Measurements from ENCODE around the gene GGA2.
"Not testable (repeated sequence)": the region's sequence is repeated elsewhere in the genome, so short reads cannot be mapped to it uniquely, and the experiment has no call there.

Gene GGA2

DNA sequence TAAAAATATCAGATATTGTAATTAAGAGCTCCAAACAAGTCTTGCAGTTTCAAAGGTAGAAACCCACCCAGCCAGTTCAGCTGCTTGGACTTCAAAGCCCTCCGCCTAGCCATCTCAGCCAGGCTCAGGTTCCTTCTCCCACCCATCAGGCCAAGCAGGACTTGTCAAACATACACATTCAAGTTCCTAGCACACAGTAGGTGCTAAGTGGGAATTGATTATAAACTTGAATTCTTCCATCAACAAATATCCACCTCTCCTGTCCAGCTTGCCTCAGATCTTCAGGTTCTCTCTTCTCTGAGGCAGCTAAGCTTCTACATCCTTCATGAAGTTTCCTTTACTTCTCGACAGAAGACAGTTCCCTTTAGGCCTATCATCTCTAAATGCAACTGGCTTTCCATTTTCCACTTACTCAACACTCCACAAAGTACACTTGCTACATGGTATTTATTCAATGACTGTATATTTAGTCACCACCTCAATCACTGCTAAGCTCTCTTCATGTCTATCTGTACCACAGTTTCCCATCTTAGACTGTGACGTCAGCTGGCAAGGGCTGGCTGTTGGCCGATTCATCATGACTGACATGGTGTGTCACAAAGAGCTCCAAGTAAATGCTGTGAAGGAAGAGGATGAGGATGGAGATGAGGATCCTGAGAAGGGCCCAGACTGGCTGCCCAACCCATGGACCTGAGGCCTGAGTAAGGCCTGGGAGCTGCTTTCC lies 44.0 kb downstream of the GGA2 start:
- peak; percentile 64 for DNase-seq

DNA sequence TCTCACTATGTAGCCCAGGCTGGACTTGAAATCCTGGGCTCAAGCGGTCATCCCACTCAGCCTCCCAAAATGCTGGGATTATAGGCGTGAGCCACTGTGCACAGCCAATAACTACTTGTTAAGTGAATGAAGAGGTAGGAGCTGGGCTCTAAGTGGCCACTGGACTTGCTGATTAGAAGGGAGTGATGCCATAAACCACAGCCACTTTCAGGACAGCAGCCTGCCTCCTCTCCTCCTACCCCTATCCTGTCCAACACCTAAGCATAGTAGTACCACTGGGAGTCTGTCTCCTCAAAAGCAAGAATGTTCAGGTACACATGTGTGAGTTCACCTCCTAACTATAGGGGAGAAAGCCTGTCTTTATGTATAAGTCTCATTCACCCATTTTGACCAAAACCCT lies 45.1 kb downstream of the GGA2 start:
- DNase-seq, result no peak

DNA sequence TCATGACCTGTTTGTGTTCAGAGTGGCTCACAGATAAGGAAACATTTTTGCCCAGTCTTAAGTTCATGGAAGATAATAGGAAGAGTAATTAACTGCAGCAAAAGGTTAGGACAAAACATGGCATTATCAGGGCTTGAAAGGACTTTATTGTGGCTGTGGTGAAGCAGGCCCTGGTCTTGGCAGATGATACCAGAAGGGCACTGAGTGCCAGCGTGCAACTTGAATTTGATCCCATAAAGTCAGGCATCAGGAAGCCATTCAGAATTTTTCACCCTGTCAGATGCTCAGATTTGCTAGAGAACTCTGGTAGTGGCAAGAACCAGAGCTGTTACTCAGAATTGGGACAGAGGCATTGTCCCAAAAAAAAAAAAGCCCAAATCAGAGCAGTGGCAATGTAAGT lies 46.1 kb downstream of the GGA2 start:
- no peak for DNase-seq

DNA sequence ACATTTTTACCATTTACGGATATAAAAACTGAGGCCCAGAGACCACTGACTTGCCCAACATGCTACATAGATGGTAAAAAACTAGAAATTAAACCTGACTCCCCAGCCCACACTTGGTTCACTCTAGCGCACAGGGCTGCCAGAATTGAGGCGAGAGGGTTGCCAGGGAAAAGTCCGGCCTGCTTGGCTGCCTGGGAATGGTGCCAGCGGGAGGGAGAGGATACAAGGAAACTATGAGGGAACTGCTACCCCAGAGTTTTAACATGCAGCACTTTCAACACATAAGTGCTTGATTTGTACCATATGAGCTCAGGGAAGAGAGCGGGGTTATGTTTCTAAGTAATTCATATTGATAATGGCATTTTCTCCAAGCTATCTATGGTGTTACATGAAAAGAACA lies 47.3 kb downstream of the GGA2 start:
- peak; percentile 70 for DNase-seq

DNA sequence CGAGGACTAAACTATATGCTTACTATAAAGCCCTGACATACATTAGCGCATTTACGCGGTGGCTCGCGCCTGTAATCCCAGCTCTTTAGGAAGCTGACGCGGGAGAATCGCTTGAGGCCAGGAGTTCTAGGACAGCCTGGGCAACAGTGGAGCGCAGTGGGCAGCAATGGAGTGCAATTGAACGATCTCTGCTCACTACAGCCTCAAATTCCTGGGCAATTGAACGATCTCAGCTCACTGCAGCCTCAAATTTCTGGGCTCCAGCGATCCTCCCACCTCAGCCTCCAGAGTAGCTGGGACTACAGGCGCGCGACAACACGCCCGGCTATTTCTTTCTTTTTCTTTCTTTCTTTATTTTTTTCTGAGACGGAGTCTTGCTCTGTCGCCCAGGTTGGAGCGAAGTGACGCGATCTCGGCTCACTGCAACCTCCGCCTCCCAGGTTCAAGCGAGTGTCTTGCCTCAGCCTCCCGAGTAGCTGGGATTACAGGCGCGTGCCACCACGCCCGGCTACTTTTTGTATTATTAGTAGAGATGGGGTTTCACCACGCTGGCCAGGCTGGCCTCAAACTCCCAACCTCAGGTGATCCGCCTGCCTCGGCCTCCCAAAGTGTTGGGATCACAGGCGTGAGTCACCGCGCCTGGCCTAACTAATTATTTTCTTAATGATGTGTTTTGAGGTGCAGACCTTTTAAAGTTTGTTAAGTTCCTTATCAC lies 56.8 kb downstream of the GGA2 start:
- DNase-seq, result no peak

DNA sequence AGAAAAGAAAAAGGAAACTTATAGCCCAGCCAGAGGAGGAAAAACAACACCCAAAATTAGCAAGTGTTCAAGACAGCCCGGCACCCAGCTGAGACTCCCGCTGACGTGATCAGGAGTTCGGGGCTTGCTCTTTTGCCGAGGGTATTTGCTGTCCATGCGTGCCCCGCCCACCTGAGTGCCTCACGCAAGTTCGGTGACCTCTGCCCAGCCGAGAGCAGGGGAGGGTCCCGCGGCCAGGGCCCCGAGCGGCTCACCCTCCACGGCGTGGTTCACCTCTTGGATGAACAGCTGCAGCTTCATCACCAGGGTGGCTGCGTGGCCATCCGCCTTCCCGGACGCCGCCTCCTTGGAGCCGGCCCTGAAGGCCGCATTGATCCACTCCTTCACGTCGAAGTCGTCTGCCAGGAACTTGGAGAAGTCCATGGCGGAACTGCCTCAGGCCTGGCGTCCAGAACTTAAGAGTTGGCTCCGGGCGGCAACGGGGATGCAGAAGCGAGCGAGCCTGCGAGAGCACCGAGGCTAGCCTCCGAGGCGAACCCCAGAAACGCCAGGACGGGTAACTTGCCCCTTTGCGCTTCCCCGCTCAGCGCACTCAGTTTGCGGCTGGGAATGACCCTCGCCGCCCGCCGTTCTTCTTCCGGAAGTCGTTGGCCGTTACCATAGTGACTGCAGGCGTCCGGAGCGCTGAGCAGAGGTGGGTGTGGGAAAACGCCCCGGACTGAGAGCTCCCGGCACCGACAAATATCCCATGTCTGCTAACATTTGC lies 57.5 kb downstream of the GGA2 start, which contains the start of gene COG7:
COG7 (minus strand) TSS at position 618 of the 766 bp plus-strand sequence; CDS start at position 423, 195 bp downstream.
- peak; percentile 89 for DNase-seq

DNA sequence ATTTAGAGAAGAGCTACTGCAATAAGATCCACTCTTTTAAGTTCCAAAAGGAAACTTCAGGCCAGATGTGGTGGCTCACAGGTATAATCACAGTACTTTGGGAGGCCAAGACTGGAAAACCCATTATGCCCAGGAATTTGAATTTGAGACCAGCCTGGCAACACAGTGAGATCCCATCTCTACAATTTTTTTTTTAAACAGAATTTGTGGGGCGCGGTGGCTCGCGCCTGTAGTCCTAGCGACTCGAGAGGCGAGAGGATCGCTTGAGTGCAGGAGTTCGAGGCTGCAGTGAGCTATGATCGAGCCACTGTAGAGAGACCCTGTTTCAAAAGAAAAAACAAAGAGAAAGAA lies 58.1 kb downstream of the GGA2 start:
- no peak for DNase-seq

DNA sequence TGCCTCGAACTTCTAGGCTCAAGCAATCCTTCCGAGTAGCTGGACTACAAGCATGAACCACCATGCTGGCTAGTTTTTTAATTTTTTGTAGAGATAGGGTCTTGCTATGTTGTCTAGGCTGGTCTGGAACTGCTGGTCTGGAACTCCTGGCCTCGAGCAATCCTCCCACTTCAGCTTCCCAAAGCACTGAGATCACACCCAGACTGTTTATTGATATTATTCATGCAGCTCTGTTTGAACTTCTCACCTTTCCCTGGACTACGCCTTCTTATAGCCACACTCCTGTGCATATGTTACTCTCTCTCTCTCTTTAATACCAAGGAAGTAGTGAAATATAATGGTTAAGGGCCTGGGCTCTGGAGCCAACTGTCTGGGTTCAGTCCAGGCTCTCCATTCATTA lies 61.9 kb downstream of the GGA2 start:
- no peak for DNase-seq

DNA sequence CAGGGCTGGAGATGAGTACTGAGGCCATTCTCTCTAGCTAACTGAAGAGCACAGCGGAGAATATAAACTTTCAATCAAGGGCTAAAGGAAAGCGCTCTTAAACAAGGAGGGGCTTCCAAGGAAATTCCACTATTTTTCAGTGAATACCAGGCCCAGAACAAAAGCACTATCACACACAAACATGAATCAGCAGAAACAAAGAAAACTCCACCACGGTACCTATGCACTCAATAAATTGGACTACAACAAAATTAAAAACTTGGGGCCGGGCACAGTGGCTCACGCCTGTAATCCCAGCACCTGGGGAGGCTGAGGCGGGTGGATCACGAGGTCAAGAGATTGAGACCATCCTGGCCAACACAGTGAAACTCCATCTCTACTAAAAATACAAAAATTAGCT lies 72.8 kb downstream of the GGA2 start:
- not testable (repeated sequence) for DNase-seq

DNA sequence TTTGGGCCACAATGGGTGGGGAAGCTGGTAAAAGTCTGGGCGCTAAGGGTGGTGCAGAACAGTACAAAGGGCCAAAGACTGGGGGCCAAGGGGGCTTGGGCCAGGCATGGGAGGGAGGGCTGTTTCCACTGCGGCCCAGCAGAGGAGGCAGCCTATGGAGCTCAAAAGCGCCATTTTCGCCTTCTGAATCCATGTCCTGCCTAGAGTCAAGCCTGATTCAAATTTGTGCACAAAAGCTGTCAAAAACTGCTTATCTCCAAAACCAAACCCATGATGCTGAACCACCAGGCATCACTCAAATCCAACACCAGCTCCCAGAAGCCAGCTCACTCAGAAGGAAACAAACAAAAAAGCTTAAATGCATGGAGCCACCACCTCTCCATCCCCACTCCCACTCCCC lies 73.3 kb downstream of the GGA2 start:
- DNase-seq, result no peak

DNA sequence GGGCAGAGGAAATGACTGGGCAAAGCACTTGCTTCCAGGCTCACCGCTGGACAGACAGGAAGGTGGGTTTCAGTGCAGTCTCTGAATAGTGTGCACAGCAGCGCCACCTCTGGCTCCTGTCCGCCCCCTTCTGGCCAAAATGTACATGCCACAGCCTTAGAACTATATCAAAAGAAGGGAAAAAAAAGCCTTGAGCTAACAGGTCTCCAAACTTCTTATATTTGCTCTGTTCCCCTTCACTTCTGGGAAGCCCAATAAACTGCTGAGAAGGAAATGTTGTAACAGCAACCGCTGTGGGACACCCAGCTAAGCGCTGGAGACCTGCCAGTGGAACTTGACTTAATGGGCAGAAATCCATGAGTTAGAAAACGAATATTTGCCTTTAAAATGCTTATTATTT lies 74.8 kb downstream of the GGA2 start:
- DNase-seq, result peak; percentile 48

DNA sequence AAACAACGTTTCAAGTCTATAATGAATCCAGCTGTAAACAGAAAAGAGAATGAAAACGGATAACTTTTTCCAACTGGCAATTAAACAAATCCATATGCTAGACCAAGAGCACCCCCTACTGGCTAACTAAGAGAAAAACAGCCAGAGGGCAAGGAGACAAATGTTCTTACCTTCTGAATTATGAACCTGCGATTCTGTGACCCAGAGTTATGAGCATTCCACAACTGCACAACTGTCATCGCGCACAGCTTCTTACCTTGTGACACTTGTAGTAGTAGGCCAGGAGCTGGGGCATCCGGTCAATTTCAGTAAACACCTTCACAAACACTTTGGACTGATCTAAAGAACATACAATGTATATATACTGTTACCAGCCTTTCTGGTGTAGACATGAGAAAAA lies 75.9 kb downstream of the GGA2 start:
- DNase-seq, result peak; percentile 64

DNA sequence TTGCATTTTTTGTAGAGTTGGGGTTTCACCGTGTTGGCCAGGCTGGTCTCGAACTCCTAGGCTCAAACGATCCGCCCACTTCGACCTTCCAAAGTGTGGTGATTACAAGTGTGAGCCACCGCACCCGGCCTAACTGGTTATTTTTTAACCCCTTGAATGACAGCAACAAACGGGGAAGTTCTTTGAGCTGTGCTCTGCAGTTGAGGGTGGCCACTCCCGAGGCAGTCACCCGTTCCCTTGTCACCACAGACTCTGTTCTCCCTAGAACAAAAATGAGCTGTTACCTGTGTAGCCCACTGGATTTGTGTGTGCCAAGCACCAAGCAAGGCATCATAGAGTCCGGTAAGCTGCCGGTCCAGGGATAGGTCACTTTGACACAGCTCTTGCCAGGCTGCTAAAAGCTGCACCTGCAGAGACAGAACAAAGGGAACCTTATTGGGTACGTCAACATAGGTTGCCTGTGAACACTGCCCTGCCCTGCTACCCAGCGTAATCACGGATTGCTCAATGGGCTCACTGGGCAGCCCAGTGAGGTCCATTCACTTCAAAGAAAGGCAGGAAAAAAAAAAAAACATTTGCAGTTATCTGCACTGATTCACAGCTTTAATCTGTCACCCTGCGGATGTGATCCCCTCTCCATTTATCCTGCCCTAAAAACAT lies 76.9 kb downstream of the GGA2 start:
- DNase-seq, result no peak

DNA sequence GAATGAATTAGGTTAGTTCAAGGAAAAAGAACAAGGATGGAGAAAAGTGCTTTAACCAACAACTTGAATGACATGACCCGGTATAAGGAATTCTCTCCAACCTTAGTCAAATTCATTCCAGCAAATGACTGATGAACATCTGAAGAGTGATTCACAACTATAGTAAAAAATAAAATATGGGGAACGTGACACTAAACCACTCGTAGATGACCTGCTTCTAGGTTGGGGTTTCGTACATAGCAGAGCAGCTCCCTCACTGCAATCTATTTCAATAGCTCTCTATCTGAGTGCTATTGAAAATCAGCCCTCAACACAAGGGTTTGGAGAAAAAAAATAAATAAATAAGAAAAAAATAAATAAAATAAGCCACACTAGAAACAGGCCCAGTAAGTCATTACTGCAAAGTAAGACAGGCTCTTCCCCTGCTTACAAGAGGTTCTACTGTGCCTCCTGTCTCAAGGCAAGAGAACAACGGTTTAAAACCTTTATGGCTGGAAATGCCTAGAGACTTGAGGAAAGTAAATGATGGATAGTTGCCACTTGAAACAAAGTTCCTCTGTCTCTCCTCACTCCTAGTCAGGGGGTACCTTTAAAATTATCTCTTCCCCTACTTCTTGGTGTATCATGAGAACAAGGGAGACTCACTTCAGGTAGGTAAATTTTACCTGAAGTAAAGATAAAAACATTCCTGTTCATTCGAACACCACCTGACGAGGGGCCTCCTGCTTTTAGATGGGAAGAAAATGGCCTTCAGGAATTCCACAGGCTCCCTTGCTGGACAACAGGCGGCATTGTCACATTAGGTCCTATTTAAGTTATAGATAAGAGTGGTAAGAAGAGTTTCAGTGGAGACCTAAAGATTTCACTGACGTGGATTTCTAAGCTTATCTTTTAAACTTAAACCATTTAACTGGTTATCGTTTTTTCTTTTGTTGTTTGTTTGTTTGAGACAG lies 77.8 kb downstream of the GGA2 start:
- DNase-seq, result no peak

DNA sequence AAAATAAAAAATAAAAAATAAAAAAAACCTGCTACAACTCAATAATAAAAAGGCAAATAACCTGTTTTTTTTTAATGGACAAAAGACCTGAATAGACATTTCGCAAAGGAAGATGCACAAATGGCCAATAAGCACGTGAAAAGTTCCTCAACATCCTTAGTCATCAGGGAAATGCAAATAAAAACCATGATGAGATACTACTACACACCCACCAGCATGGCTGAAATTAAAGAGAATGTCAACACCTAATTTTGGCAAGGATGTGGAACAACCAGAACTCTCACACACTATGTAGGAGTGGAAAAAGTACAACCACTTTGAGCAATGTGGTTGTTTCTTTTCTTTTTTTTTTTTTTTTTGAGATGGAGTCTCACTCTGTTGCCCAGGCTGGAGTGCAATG lies 81.9 kb downstream of the GGA2 start:
- DNase-seq, result no peak

DNA sequence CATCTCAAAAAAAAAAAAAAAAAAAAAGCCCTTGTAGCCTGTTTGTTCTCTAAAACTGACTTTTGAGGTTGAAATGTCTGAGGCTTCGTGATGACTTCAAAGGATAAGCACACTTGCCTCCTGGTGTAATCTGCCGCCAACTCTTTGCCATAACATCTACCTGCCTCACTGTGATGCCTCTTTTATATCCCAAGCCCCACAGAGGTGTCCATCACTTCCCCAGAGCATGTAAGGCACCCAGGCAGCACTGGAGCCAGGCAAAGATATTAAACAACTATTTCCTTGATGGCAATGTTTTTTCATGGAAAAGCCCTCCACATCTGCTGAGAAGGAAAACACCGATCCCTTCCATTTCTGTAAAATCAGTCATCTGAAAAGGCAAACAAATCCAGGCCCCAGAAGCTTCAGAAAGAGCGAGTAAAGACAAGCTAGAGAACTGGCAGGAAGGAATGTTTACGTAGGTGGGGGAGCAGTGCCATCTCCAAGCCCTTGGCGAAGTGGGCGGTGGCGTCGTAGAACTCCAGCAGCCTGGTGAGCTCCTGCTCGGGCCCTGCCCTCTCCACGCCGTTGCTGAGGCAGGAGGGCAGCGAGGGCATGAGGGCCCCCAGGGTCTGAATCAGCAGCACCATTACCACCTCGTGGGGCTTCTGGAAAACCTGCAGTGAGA lies 85.9 kb downstream of the GGA2 start:
- DNase-seq, result peak; percentile 6

DNA sequence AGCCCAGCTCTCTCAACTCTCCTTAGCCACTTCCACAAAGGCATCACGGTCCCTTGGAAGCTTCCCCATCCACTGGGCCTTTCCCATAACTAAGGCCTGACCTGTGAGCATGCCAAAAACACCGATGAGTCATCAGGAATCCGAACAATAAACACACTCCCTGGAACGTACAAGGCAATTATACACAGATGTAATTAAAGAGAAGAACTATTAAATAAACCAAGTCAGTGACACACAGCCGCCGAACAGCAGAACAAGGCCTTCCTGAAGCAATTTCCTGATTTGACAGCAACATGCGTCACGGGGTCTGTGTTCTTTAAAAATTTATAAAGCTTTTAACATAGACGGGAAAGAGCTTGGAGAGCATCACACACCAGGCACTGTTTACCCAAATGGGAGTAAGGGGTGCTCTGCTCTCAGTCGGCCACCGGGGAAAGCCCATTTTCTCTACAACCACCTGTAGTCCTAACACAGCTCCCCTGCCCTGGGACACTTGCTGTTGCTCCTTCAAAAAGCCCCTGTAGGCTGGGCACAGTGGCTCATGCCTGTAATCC lies 86.7 kb downstream of the GGA2 start:
- DNase-seq, result peak; percentile 91

DNA sequence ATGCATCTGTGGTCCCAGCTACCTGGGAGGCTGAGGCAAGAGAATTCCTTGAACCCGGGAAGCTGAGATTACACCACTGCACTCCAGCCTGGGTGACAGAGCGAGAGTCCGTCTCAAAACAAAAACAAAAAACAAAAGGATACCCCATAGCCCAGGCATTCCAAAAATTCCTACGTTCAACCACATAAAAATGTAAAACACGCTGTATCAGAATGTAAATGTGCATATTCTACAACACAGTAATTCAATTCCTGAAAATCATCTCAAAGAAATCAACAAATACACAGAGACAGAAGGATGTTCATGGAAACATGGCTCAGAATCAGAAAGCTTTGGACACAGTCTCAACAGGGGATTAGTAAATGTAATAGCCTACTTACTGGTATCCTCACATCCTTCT lies 90.3 kb downstream of the GGA2 start:
- peak; percentile 82 for DNase-seq

DNA sequence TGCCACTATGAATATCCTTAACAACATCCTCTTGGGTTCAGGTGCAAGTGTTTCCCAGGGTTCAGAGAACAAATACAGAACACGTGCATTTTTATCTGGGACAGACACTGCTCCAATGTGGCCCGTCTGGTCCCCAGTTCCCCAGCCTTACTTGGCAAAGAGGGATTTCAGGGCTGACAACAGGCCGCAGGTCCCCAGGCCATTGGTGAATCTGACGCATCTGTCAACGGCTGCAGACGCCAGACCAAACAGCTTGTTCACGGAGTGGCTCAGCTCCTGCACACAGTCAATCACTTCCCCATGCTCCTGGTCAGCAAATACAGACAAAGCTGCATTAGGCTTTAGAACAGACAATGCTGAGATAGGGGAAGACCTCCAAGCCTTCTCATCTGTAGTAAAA lies 93.5 kb downstream of the GGA2 start:
- DNase-seq, result no peak

DNA sequence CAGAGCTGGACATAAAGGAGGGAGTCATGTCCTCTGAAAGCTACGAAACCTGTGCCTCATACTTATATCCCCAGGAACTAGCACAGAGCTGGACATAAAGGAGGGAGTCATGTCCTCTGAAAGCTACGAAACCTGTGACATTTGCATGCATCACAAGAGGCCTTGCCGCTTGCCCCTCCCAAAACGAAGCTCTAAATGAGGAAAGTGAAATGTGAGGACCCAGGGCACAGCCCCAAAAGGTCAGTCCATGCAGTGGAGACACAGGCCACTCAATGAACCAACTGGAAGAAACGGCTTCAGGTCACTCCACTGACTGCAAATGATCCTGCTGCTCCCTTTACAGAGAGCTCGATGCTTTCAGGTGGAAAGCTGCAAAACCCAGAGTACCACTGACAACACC lies 95.6 kb downstream of the GGA2 start:
- no peak for DNase-seq

Data from fibroblast of skin of scalp (primary cell).